ENCODE measurements around the gene GNB3. TPM values are rescaled to one million over a fixed set of nuclear protein-coding genes. Genes with fewer than 3 reads are reported as not detected.
A peak's percentile ranks its signal among the peaks of the same experiment; 100 is the strongest.

GNB3 gene
- total RNA-seq, 1 experiment from 2014 or later = 14.0 TPM

DNA sequence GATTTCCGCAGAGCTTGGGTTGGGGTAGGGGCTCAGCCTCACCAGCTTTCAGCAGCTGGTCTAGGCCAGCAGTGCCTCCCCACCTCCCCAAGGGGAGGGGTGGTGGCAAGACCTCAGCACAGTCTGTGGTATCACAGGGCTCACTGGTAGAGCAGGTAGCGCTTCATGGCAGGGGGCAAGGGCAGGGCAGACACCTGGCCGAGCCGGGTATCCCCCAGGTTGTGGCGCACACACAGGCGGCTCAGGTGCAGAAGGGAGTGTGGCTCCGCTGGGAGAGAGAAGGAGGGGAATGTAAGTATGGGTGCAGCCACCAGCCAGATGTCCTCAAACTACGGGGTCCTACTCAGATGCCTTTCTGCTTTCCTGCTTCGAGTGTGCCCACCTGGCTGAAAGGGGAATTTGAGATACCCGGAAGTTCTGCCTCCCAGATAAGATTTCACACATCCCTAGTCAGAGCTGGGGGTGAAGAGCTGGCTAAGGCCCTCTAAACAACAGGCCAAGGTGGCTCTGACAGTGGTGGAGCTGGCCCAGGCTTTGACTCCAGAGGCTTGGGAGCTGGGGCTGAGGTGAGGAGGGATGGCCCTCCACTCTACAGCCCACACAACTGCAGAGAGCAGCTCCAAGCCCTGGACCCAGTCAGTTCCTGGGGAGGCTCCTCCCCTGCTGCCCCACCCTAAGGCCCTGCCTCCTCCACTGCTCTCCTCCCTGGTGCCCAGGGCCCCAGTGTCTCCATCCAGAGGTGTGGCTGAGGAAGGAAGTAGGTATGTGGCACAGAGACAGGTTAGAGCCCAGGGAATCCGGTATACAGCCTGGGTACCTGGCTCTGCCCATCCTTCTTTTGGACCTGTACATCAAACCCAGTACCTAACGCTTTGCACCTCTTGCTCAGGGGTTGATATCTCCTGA is 30.6 kb downstream of the GNB3 start (continued):
- TF ChIP-seq E2F1 (CRISPR knock-in tag; IDR thresholded peaks at IDR 0.05) (no peak), KAT7 (CRISPR knock-in tag; IDR thresholded peaks at IDR 0.05; ENCODE audit: borderline replicate concordance) (no peak), ZNF671 (CRISPR knock-in tag; IDR thresholded peaks at IDR 0.05) (no peak), IRF2 (CRISPR knock-in tag; IDR thresholded peaks at IDR 0.05; ENCODE audit: borderline replicate concordance, low read depth) (no peak), ESRRA (CRISPR knock-in tag; IDR thresholded peaks at IDR 0.05; ENCODE audit: borderline replicate concordance) (no peak), CREM (CRISPR knock-in tag; IDR thresholded peaks at IDR 0.05) (no peak), NFATC4 (CRISPR knock-in tag; IDR thresholded peaks at IDR 0.05) (peak; percentile 24; the same call in 1 of the 2 replicates)
- TF ChIP-seq, protein P1, sequence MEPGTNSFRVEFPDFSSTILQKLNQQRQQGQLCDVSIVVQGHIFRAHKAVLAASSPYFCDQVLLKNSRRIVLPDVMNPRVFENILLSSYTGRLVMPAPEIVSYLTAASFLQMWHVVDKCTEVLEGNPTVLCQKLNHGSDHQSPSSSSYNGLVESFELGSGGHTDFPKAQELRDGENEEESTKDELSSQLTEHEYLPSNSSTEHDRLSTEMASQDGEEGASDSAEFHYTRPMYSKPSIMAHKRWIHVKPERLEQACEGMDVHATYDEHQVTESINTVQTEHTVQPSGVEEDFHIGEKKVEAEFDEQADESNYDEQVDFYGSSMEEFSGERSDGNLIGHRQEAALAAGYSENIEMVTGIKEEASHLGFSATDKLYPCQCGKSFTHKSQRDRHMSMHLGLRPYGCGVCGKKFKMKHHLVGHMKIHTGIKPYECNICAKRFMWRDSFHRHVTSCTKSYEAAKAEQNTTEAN (CRISPR knock-in tag; IDR thresholded peaks at IDR 0.05) = 0 out of 2 replicates have a peak, but pooled peaks have one; percentile 11

GRCh38 chr12:6872073-6873048 is 31.6 kb downstream of the GNB3 start:
- H3K4me1 Mint-ChIP-seq = peaks cover 44% of the 10 kb centered on the region
- H3K27ac Mint-ChIP-seq = peak overlapping the region; percentile 96
- peak overlapping the region; percentile 89 for H3K4me3 Mint-ChIP-seq
- POLR2A ChIA-PET = interaction anchor here (0.5 to 3.3 kb wide), 25 partner anchors 9 to 252 kb away, joined by 3 to 38 read pairs (median 5); partner anchors contain the start of genes C12orf57, CDCA3, COPS7A and LRRC23
- DNase-seq (ENCODE audit: low spot score) (peak; percentile 95), ATAC-seq (peak; percentile 31)
- peaks cover 44% of the 10 kb centered on the region for H3K36me3 Mint-ChIP-seq
- H3K27me3 Mint-ChIP-seq (ENCODE audit: low read depth) = no peaks in the 10 kb centered on the region
- no peaks in the 10 kb centered on the region for H3K9me3 Mint-ChIP-seq
- CTCF ChIA-PET = interaction anchor here (0.6 to 8.5 kb wide), 59 partner anchors 10 to 401 kb away, joined by 3 to 181 read pairs (median 5); partner anchors contain the start of genes C12orf57, C1RL, CDCA3 and COPS7A
- TF ChIP-seq ATF3 (CRISPR knock-in tag; conservative IDR thresholded peaks at IDR 0.05) = no peak
- peak; percentile 26; the same call in 1 of the 2 replicates for TF ChIP-seq ZBTB21 (CRISPR knock-in tag; IDR thresholded peaks at IDR 0.05; ENCODE audit: borderline replicate concordance)
- 0 out of 2 replicates have a peak, but pooled peaks have one; percentile 14 for TF ChIP-seq TEAD4 (CRISPR knock-in tag; IDR thresholded peaks at IDR 0.05)
- no peak for TF ChIP-seq CREM (CRISPR knock-in tag; IDR thresholded peaks at IDR 0.05)
- TF ChIP-seq ZNF416 (CRISPR knock-in tag; IDR thresholded peaks at IDR 0.05) = 0 out of 2 replicates have a peak, but pooled peaks have one; percentile 65
- TF ChIP-seq E2F1 (CRISPR knock-in tag; IDR thresholded peaks at IDR 0.05) = 0 out of 2 replicates have a peak, but pooled peaks have one; percentile 62
- no peak for TF ChIP-seq ELF4 (CRISPR knock-in tag; IDR thresholded peaks at IDR 0.05; ENCODE audit: low read depth)
- no peak for TF ChIP-seq HMGA2 (CRISPR knock-in tag; IDR thresholded peaks at IDR 0.05)
- TF ChIP-seq NFATC4 (CRISPR knock-in tag; IDR thresholded peaks at IDR 0.05) = peak; percentile 41; the same call in 1 of the 2 replicates
- TF ChIP-seq ESRRA (CRISPR knock-in tag; IDR thresholded peaks at IDR 0.05; ENCODE audit: borderline replicate concordance) = no peak
- no peak for TF ChIP-seq ZNF219 (CRISPR knock-in tag; IDR thresholded peaks at IDR 0.05; ENCODE audit: borderline replicate concordance)
- peak; percentile 89 for TF ChIP-seq FOXK1 (CRISPR knock-in tag; IDR thresholded peaks at IDR 0.05)
- TF ChIP-seq, protein P2, sequence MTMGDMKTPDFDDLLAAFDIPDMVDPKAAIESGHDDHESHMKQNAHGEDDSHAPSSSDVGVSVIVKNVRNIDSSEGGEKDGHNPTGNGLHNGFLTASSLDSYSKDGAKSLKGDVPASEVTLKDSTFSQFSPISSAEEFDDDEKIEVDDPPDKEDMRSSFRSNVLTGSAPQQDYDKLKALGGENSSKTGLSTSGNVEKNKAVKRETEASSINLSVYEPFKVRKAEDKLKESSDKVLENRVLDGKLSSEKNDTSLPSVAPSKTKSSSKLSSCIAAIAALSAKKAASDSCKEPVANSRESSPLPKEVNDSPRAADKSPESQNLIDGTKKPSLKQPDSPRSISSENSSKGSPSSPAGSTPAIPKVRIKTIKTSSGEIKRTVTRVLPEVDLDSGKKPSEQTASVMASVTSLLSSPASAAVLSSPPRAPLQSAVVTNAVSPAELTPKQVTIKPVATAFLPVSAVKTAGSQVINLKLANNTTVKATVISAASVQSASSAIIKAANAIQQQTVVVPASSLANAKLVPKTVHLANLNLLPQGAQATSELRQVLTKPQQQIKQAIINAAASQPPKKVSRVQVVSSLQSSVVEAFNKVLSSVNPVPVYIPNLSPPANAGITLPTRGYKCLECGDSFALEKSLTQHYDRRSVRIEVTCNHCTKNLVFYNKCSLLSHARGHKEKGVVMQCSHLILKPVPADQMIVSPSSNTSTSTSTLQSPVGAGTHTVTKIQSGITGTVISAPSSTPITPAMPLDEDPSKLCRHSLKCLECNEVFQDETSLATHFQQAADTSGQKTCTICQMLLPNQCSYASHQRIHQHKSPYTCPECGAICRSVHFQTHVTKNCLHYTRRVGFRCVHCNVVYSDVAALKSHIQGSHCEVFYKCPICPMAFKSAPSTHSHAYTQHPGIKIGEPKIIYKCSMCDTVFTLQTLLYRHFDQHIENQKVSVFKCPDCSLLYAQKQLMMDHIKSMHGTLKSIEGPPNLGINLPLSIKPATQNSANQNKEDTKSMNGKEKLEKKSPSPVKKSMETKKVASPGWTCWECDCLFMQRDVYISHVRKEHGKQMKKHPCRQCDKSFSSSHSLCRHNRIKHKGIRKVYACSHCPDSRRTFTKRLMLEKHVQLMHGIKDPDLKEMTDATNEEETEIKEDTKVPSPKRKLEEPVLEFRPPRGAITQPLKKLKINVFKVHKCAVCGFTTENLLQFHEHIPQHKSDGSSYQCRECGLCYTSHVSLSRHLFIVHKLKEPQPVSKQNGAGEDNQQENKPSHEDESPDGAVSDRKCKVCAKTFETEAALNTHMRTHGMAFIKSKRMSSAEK (CRISPR knock-in tag; IDR thresholded peaks at IDR 0.05; ENCODE audit: borderline replicate concordance) = no peak; the same call in 1 of the 2 replicates
- no peak for TF ChIP-seq ZMAT4 (CRISPR knock-in tag; IDR thresholded peaks at IDR 0.05)
- no peak for TF ChIP-seq FOXJ3 (CRISPR knock-in tag; IDR thresholded peaks at IDR 0.05; ENCODE audit: borderline replicate concordance)
- no peak for TF ChIP-seq ZNF263 (CRISPR knock-in tag; IDR thresholded peaks at IDR 0.05; ENCODE audit: low read depth)
- no peak for TF ChIP-seq ATF2 (CRISPR knock-in tag; IDR thresholded peaks at IDR 0.05; ENCODE audit: borderline replicate concordance, low read depth)

Measured in WTC11 (cell line).